K562 (cell line): ENCODE measurements around the gene RNF40.
"Not testable (repeated sequence)": the region's sequence is repeated elsewhere in the genome, so short reads cannot be mapped to it uniquely, and the experiment has no call there.

Experiments
- PATZ1 ChIP-seq: fragments of 250-450 bp; sonication (Bioruptor Pico); IDR thresholded peaks from 2 replicates; pipeline ENCODE4 v1.5.0; 2020; ENCODE audit warnings: mild to moderate bottlenecking, borderline replicate concordance
- POLR2AphosphoS5 ChIP-seq: IDR thresholded peaks from 2 replicates; pipeline ENCODE4 v1.6.1; 2011; ENCODE audit warnings: mild to moderate bottlenecking, low read depth, low read length, moderate library complexity; ENCODE audit not compliant: control insufficient read depth, insufficient read depth
- SMAD4 ChIP-seq: fragments of 250-450 bp; sonication (Bioruptor Pico); conservative IDR thresholded peaks from 2 replicates; pipeline ENCODE4 v1.8.0; 2021; ENCODE audit warnings: inconsistent platforms, mild to moderate bottlenecking, moderate library complexity
- TF ChIP-seq, protein P1 (sequence below), 3 experiments: IDR thresholded peaks in 2 of 3; conservative IDR thresholded peaks in 1 of 3; 2 replicates each; pipeline ENCODE4 v1.5.1; 2011 to 2012; ENCODE audit warnings: low read length in 3 of 3, mild to moderate bottlenecking in 3 of 3, control low read depth in 2 of 3, improper control_type of control experiment in 1 of 3, inconsistent platforms in 1 of 3, low read depth in 1 of 3, mixed read lengths in 1 of 3, moderate library complexity in 1 of 3; ENCODE audit not compliant: insufficient read depth in 2 of 3
- TF ChIP-seq, protein P2 (sequence below): fragments of 250-450 bp; sonication (Bioruptor Pico); IDR thresholded peaks from 2 replicates; pipeline ENCODE4 v1.4.0; 2020; ENCODE audit warnings: mild to moderate bottlenecking, moderate library complexity

- TF ChIP-seq POLR2AphosphoS5; SMAD4 (CRISPR knock-in tag); PATZ1: not testable (repeated sequence)
- TF ChIP-seq, protein P1, sequence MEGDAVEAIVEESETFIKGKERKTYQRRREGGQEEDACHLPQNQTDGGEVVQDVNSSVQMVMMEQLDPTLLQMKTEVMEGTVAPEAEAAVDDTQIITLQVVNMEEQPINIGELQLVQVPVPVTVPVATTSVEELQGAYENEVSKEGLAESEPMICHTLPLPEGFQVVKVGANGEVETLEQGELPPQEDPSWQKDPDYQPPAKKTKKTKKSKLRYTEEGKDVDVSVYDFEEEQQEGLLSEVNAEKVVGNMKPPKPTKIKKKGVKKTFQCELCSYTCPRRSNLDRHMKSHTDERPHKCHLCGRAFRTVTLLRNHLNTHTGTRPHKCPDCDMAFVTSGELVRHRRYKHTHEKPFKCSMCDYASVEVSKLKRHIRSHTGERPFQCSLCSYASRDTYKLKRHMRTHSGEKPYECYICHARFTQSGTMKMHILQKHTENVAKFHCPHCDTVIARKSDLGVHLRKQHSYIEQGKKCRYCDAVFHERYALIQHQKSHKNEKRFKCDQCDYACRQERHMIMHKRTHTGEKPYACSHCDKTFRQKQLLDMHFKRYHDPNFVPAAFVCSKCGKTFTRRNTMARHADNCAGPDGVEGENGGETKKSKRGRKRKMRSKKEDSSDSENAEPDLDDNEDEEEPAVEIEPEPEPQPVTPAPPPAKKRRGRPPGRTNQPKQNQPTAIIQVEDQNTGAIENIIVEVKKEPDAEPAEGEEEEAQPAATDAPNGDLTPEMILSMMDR (IDR thresholded peaks at IDR 0.05 in 2 of 3, conservative IDR thresholded peaks at IDR 0.05 in 1 of 3; ENCODE audit: insufficient read depth in 2 of 3, low read depth in 1 of 3, low read length in 3 of 3): not testable (repeated sequence)
- TF ChIP-seq, protein P2, sequence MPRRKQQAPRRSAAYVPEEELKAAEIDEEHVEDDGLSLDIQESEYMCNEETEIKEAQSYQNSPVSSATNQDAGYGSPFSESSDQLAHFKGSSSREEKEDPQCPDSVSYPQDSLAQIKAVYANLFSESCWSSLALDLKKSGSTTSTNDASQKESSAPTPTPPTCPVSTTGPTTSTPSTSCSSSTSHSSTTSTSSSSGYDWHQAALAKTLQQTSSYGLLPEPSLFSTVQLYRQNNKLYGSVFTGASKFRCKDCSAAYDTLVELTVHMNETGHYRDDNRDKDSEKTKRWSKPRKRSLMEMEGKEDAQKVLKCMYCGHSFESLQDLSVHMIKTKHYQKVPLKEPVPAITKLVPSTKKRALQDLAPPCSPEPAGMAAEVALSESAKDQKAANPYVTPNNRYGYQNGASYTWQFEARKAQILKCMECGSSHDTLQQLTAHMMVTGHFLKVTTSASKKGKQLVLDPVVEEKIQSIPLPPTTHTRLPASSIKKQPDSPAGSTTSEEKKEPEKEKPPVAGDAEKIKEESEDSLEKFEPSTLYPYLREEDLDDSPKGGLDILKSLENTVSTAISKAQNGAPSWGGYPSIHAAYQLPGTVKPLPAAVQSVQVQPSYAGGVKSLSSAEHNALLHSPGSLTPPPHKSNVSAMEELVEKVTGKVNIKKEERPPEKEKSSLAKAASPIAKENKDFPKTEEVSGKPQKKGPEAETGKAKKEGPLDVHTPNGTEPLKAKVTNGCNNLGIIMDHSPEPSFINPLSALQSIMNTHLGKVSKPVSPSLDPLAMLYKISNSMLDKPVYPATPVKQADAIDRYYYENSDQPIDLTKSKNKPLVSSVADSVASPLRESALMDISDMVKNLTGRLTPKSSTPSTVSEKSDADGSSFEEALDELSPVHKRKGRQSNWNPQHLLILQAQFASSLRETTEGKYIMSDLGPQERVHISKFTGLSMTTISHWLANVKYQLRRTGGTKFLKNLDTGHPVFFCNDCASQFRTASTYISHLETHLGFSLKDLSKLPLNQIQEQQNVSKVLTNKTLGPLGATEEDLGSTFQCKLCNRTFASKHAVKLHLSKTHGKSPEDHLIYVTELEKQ: not testable (repeated sequence)
Observed at GRCh38 chr16:30809675-30810074, 47.6 kb downstream of the RNF40 start.
